Thyroid gland (tissue), 4 donors: ENCODE measurements around the gene FAM241A. TPM values are rescaled to one million over a fixed set of nuclear protein-coding genes. Genes with fewer than 3 reads are reported as not detected.

ENCODE experiments used
- DNase-seq, 2 donors: peaks; one replicate each; pipeline ENCODE4 v3.0.0-alpha.2; 2019
- H3K27ac ChIP-seq, 3 donors: fragments of 200-600 bp; sonication (generic); 1 replicate in 2 of 3; 2 replicates in 1 of 3; pipeline ENCODE4 v1.5.1; 2016 to 2019; ENCODE audit warnings: mild to moderate bottlenecking in 1 of 3, moderate library complexity in 1 of 3
- H3K27me3 ChIP-seq: fragments of 200-600 bp; sonication (generic); one replicate; pipeline ENCODE4 v1.5.1; 2019
- H3K36me3 ChIP-seq, 2 donors: fragments of 200-600 bp; sonication (generic); one replicate each; pipeline ENCODE4 v1.5.1; 2016 to 2019
- H3K4me1 ChIP-seq, 2 donors: fragments of 200-600 bp; sonication (generic); one replicate each; pipeline ENCODE4 v1.5.1; 2017 to 2019
- H3K4me3 ChIP-seq, 3 donors: fragments of 200-600 bp; sonication (generic); replicated peaks in 1 of 3; 1 replicate in 2 of 3; 2 replicates in 1 of 3; pipeline ENCODE4 v1.5.1; 2016; ENCODE audit warnings: mild to moderate bottlenecking in 1 of 3
- H3K9me3 ChIP-seq: fragments of 200-600 bp; sonication (generic); one replicate; pipeline ENCODE4 v1.5.1; 2017
- CTCF ChIP-seq, 6 experiments: fragments of 200-600 bp in 3 of 6; fragments of 450-650 bp in 3 of 6; sonication (generic) in 3 of 6; IDR thresholded peaks; one replicate each; pipeline ENCODE4 v1.5.1; 2016 to 2019; ENCODE audit warnings: antibody characterized with exemption in 6 of 6, mild to moderate bottlenecking in 2 of 6, inconsistent platforms in 1 of 6, moderate library complexity in 1 of 6
- POLR2A ChIP-seq, 2 donors: fragments of 450-650 bp; IDR thresholded peaks; one replicate each; pipeline ENCODE4 v1.6.1; 2017; ENCODE audit warnings: antibody characterized with exemption in 2 of 2, mild to moderate bottlenecking in 2 of 2, moderate library complexity in 1 of 2
- WGBS, 2 donors: methylation state at CpG; one replicate each; pipeline ENCODE4 v1.1.5; 2017; 5-methylcytosine and 5-hydroxymethylcytosine counted together
- intact Hi-C: fragments of 100-400 bp; cut with DNase I; formaldehyde crosslinking; loops from one replicate; pipeline ENCODE4 v1.15.1; 2023
- total RNA-seq, 4 donors: library from RNA; depleted of rRNA; stranded (reverse); fragments of >200 nt; gene quantifications; one replicate each; pipeline ENCODE4 v1.2.3, GENCODE V29; 2016

The FAM241A gene
- total RNA-seq, 4 donors from 2014 or later, result 3.4 to 9.9 (median 5.8) TPM

GRCh38 chr4:112234952-112235609 is 89.8 kb downstream of the FAM241A start:
- Histone ChIP-seq H3K27ac (peak overlapping the region in 1 of 3 donors; percentile 37), H3K9me3 (no peaks in the 10 kb centered on the region), H3K4me1 (peaks cover 5 to 11% of the 10 kb centered on the region in 2 donors), H3K4me3 (no peak overlapping the region), H3K27me3 (no peaks in the 10 kb centered on the region), H3K36me3 (no peaks in the 10 kb centered on the region)
- 62 to 66% methylated on average over 3 of the region's 3 CpGs for WGBS, 2 donors
- intact Hi-C loops, result loop anchor here (5.0 kb wide), 2 partner anchors 93 to 138 kb away; no protein-coding TSS in a partner anchor
- TF ChIP-seq CTCF (IDR thresholded peaks at IDR 0.05) (peak; percentile 43 to 74 (median 68)), POLR2A (IDR thresholded peaks at IDR 0.05) (no peak)
- DNase-seq, result peak; percentile 67 to 68

GRCh38 chr4:112236040-112236439 is 90.8 kb downstream of the FAM241A start:
- no peaks in the 10 kb centered on the region for H3K9me3 ChIP-seq
- no peak for TF ChIP-seq POLR2A (IDR thresholded peaks at IDR 0.05)
- no peak for TF ChIP-seq CTCF (IDR thresholded peaks at IDR 0.05)
- intact Hi-C loops, result loop anchor here (5.0 kb wide), 1 partner anchor 94 kb away; no protein-coding TSS in a partner anchor
- DNase-seq, result no peak
- no peaks in the 10 kb centered on the region for H3K27me3 ChIP-seq
- H3K27ac ChIP-seq, result no peak overlapping the region
- WGBS, 2 donors, result 95 to 98% methylated on average over 2 of the region's 2 CpGs
- no peak overlapping the region for H3K4me3 ChIP-seq
- no peaks in the 10 kb centered on the region for H3K36me3 ChIP-seq
- peaks cover 5 to 11% of the 10 kb centered on the region in 2 donors for H3K4me1 ChIP-seq

- no peak for DNase-seq
- H3K9me3 ChIP-seq, result no peaks in the 10 kb centered on the region
- H3K27ac ChIP-seq, result no peak overlapping the region
- H3K4me3 ChIP-seq, result no peak overlapping the region
- H3K36me3 ChIP-seq, result no peaks in the 10 kb centered on the region
- TF ChIP-seq POLR2A (IDR thresholded peaks at IDR 0.05) (no peak), CTCF (IDR thresholded peaks at IDR 0.05) (no peak)
- no peaks in the 10 kb centered on the region for H3K27me3 ChIP-seq
- no peaks in the 10 kb centered on the region for H3K4me1 ChIP-seq
- 97 to 98% methylated on average over 2 of the region's 2 CpGs for WGBS, 2 donors
- intact Hi-C loops, result loop anchor here (5.0 kb wide), 1 partner anchor 97 kb away; no protein-coding TSS in a partner anchor
Measured at GRCh38 chr4:112238833-112239232, 93.6 kb downstream of the FAM241A start.

Other genes with a start within 250 kb of the FAM241A start
- 10 to 100 TPM; 15.0 to 20.4 (median 16.6) TPM for gene AP1AR, start 86.3 kb downstream of the FAM241A start, total RNA-seq
- gene TIFA, start 140.4 kb downstream of the FAM241A start, total RNA-seq, result 10 to 100 TPM; 18.8 to 26.1 (median 21.0) TPM
- 10 to 100 TPM; 27.9 to 46.2 (median 32.7) TPM for gene ALPK1, start 151.9 kb downstream of the FAM241A start, total RNA-seq